ENCODE data around the gene CHMP1A. TPM values are rescaled to one million over a fixed set of nuclear protein-coding genes. Genes with fewer than 3 reads are reported as not detected.
"Not testable (repeated sequence)": the region's sequence is repeated elsewhere in the genome, so short reads cannot be mapped to it uniquely, and the experiment has no call there.

CHMP1A gene
- total RNA-seq, 1 donor from 2014 or later, result 153 TPM

GRCh38 chr16:89697616-89698331 is 40.3 kb upstream of the CHMP1A start:
- no peaks in the 10 kb centered on the region for H3K9me3 ChIP-seq
- TF ChIP-seq CTCF (IDR thresholded peaks at IDR 0.05), result no peak
- H3K27me3 ChIP-seq, result no peaks in the 10 kb centered on the region
- peaks cover 11 to 21% of the 10 kb centered on the region in 2 donors for H3K36me3 ChIP-seq
- no peak overlapping the region for H3K27ac ChIP-seq
- H3K4me1 ChIP-seq, result peaks cover 7 to 20% of the 10 kb centered on the region in 2 donors
- DNase-seq (ENCODE audit: low spot score in 2 of 2), result no peak
- no peak overlapping the region for H3K4me3 ChIP-seq
- intact Hi-C loops (cut with DNase I), result no loop called here

GRCh38 chr16:89697161-89697615 is 39.7 kb upstream of the CHMP1A start:
- intact Hi-C loops (cut with DNase I), result no loop called here
- Histone ChIP-seq H3K9me3 (no peaks in the 10 kb centered on the region), H3K36me3 (peaks cover 15 to 26% of the 10 kb centered on the region in 2 donors), H3K4me3 (no peak overlapping the region), H3K27me3 (no peaks in the 10 kb centered on the region), H3K27ac (no peak overlapping the region), H3K4me1 (peaks cover 7 to 20% of the 10 kb centered on the region in 2 donors)
- no peak for DNase-seq (ENCODE audit: low spot score in 2 of 2)
- no peak for TF ChIP-seq CTCF (IDR thresholded peaks at IDR 0.05)

- TF ChIP-seq CTCF (IDR thresholded peaks at IDR 0.05), result no peak
- intact Hi-C loops (cut with DNase I), result no loop called here
- Histone ChIP-seq H3K9me3 (no peaks in the 10 kb centered on the region), H3K4me3 (no peak overlapping the region), H3K27me3 (no peaks in the 10 kb centered on the region), H3K36me3 (peaks cover 20 to 31% of the 10 kb centered on the region in 2 donors), H3K4me1 (peaks cover 7 to 16% of the 10 kb centered on the region in 2 donors), H3K27ac (no peak overlapping the region)
- no peak for DNase-seq (ENCODE audit: low spot score in 2 of 2)
Observed at GRCh38 chr16:89696670-89697128, 39.2 kb upstream of the CHMP1A start.

GRCh38 chr16:89695875-89696669 is 38.6 kb upstream of the CHMP1A start:
- TF ChIP-seq CTCF (IDR thresholded peaks at IDR 0.05), result no peak
- Histone ChIP-seq H3K4me1 (peaks cover 6 to 13% of the 10 kb centered on the region in 2 donors), H3K9me3 (no peaks in the 10 kb centered on the region), H3K27me3 (no peaks in the 10 kb centered on the region), H3K4me3 (no peak overlapping the region), H3K36me3 (peaks cover 24 to 37% of the 10 kb centered on the region in 2 donors), H3K27ac (no peak overlapping the region)
- DNase-seq (ENCODE audit: low spot score in 2 of 2), result no peak
- intact Hi-C loops (cut with DNase I), result no loop called here

GRCh38 chr16:89695086-89695874 is 37.8 kb upstream of the CHMP1A start:
- H3K27ac ChIP-seq, result no peak overlapping the region

GRCh38 chr16:89694784-89695085 is 37.2 kb upstream of the CHMP1A start:
- H3K27ac ChIP-seq; H3K27me3 ChIP-seq; H3K4me3 ChIP-seq; DNase-seq (ENCODE audit: low spot score in 2 of 2); H3K4me1 ChIP-seq; H3K9me3 ChIP-seq; intact Hi-C loops (cut with DNase I): not testable (repeated sequence)
- peaks cover 28 to 41% of the 10 kb centered on the region in 2 donors for H3K36me3 ChIP-seq

More at GRCh38 chr16:89695086-89695874, 37.8 kb upstream of the CHMP1A start:
- no peak for TF ChIP-seq CTCF (IDR thresholded peaks at IDR 0.05)
- no peaks in the 10 kb centered on the region for H3K27me3 ChIP-seq
- H3K9me3 ChIP-seq, result no peaks in the 10 kb centered on the region
- H3K4me1 ChIP-seq, result peaks cover 0 to 5% of the 10 kb centered on the region in 2 donors
- peaks cover 28 to 41% of the 10 kb centered on the region in 2 donors for H3K36me3 ChIP-seq
- H3K4me3 ChIP-seq, result no peak overlapping the region
- no peak for DNase-seq (ENCODE audit: low spot score in 2 of 2)
- intact Hi-C loops (cut with DNase I), result no loop called here

Data from ascending aorta (tissue), 2 donors.